IMR-90 (cell line): ENCODE data around the gene TRMT1L. TPM values are rescaled to one million over a fixed set of nuclear protein-coding genes. Genes with fewer than 3 reads are reported as not detected.

Experiments
- ATAC-seq: fragments of 200-7000 bp; cut with Tn5 transposase; 2 replicates; pipeline ENCODE4 v1.9.1; 2020; ENCODE audit warnings: low read depth, mild to moderate bottlenecking, moderate library complexity
- BruUV-seq: library from RNA; stranded (reverse); fragments of 400-500 nt; replicated peaks from 2 replicates; lab custom pipeline; 2021; lab: Mats Ljungman, UMichigan
- CTCF ChIA-PET: fragments of 300-600 bp; formaldehyde crosslinking; extraction: SDS; loops from one replicate; lab custom pipeline; 2021; ENCODE audit warnings: antibody characterized with exemption; lab: Yijun Ruan, JAX
- POLR2A ChIA-PET: fragments of 300-600 bp; sonication (Branson Sonifier 250); formaldehyde crosslinking; loops from one replicate; lab custom pipeline; 2022; ENCODE audit warnings: antibody characterized with exemption; ENCODE audit not compliant: unreplicated experiment; lab: Charles Lee
- DNase-seq: peaks from one replicate; pipeline ENCODE4 v3.0.0; 2013
- H2AFZ ChIP-seq: replicated peaks from 2 replicates; pipeline ENCODE3; 2013; ENCODE audit warnings: low read length, mild to moderate bottlenecking; ENCODE audit not compliant: poor library complexity
- H2AK5ac ChIP-seq: 2 replicates; pipeline ENCODE4 v1.6.1; 2013; ENCODE audit warnings: low read depth, low read length, inconsistent platforms
- H2AK9ac ChIP-seq: replicated peaks from 2 replicates; pipeline ENCODE3; 2013; ENCODE audit warnings: mild to moderate bottlenecking, low read depth, low read length, moderate library complexity; ENCODE audit not compliant: poor library complexity
- H2BK120ac ChIP-seq: 2 replicates; pipeline ENCODE4 v1.6.1; 2013; ENCODE audit warnings: low read depth, low read length, inconsistent platforms
- H2BK15ac ChIP-seq: 3 replicates; pipeline ENCODE4 v1.6.1; 2013; ENCODE audit warnings: low read depth, low read length, inconsistent platforms
- H2BK20ac ChIP-seq: 2 replicates; pipeline ENCODE4 v1.6.1; 2013; ENCODE audit warnings: low read depth, mild to moderate bottlenecking, inconsistent platforms, low read length, moderate library complexity
- H2BK5ac ChIP-seq: 2 replicates; pipeline ENCODE4 v1.6.1; 2013; ENCODE audit warnings: mild to moderate bottlenecking, low read depth, low read length, inconsistent platforms; ENCODE audit not compliant: poor library complexity, severe bottlenecking
- H3K14ac ChIP-seq: replicated peaks from 2 replicates; pipeline ENCODE4 v1.6.1; 2013; ENCODE audit warnings: low read depth, low read length, inconsistent platforms
- H3K18ac ChIP-seq: 2 replicates; pipeline ENCODE4 v1.6.1; 2013; ENCODE audit warnings: low read depth, low read length, control low read depth
- H3K23ac ChIP-seq: 2 replicates; pipeline ENCODE4 v1.6.1; 2013; ENCODE audit warnings: low read depth, low read length, inconsistent platforms
- H3K27ac ChIP-seq: 2 replicates; pipeline ENCODE4 v1.5.1; 2013; ENCODE audit warnings: mild to moderate bottlenecking, control low read depth, low read length; ENCODE audit not compliant: insufficient read depth
- H3K27me3 ChIP-seq: 2 replicates; pipeline ENCODE4 v1.6.1; 2013; ENCODE audit warnings: low read length; ENCODE audit not compliant: control insufficient read depth, insufficient read depth
- H3K36me3 ChIP-seq: 2 replicates; pipeline ENCODE4 v1.6.1; 2013; ENCODE audit warnings: low read length, mixed read lengths; ENCODE audit not compliant: control insufficient read depth, insufficient read depth
- H3K4ac ChIP-seq: 2 replicates; pipeline ENCODE4 v1.6.1; 2013; ENCODE audit warnings: low read depth, low read length, inconsistent platforms
- H3K4me1 ChIP-seq: 2 replicates; pipeline ENCODE4 v1.6.1; 2013; ENCODE audit warnings: low read length, mixed read lengths; ENCODE audit not compliant: control insufficient read depth, insufficient read depth
- H3K4me2 ChIP-seq: 2 replicates; pipeline ENCODE4 v1.6.1; 2013; ENCODE audit warnings: low read depth, mild to moderate bottlenecking, control low read depth, low read length, moderate library complexity
- H3K4me3 ChIP-seq: 2 replicates; pipeline ENCODE4 v1.5.1; 2013; ENCODE audit warnings: low read depth, mild to moderate bottlenecking, control low read depth, low read length, moderate library complexity; ENCODE audit not compliant: insufficient read depth
- H3K56ac ChIP-seq: 2 replicates; pipeline ENCODE4 v1.6.1; 2013; ENCODE audit warnings: low read length, inconsistent platforms; ENCODE audit not compliant: insufficient read depth; ENCODE audit errors: extremely low read depth
- H3K79me1 ChIP-seq, 2 experiments: 2 replicates each; pipeline ENCODE4 v1.6.1; 2013; ENCODE audit warnings: low read length in 2 of 2, inconsistent platforms in 1 of 2, low read depth in 1 of 2
- H3K9ac ChIP-seq: 2 replicates; pipeline ENCODE4 v1.6.1; 2013; ENCODE audit warnings: low read depth, low read length, control low read depth
- H3K9me1 ChIP-seq: 2 replicates; pipeline ENCODE4 v1.6.1; 2013; ENCODE audit warnings: low read length, inconsistent platforms; ENCODE audit not compliant: insufficient read depth
- H3K9me3 ChIP-seq: 2 replicates; pipeline ENCODE4 v1.6.1; 2013; ENCODE audit warnings: low read length; ENCODE audit not compliant: control insufficient read depth, insufficient read depth
- H4K20me1 ChIP-seq: 2 replicates; pipeline ENCODE4 v1.6.1; 2013; ENCODE audit warnings: low read length, inconsistent platforms; ENCODE audit not compliant: insufficient read depth
- H4K5ac ChIP-seq: 2 replicates; pipeline ENCODE4 v1.6.1; 2013; ENCODE audit warnings: mild to moderate bottlenecking, low read depth, low read length, control low read depth
- H4K8ac ChIP-seq, 2 experiments: 2 replicates each; pipeline ENCODE4 v1.6.1; 2013; ENCODE audit warnings: low read depth in 2 of 2, low read length in 2 of 2, control low read depth in 1 of 2, inconsistent platforms in 1 of 2
- H4K91ac ChIP-seq: 2 replicates; pipeline ENCODE4 v1.6.1; 2013; ENCODE audit warnings: low read depth, low read length, inconsistent platforms; ENCODE audit not compliant: insufficient read depth
- CEBPB ChIP-seq: IDR thresholded peaks from 2 replicates; pipeline ENCODE4 v1.6.1; 2012; ENCODE audit warnings: low read depth, low read length, improper control_type of control experiment
- FOS ChIP-seq: fragments of 150-350 bp; IDR thresholded peaks from 2 replicates; pipeline ENCODE4 v1.6.1; 2016; ENCODE audit warnings: low read depth, low read length
- NFE2L2 ChIP-seq: fragments of 150-350 bp; IDR thresholded peaks from 2 replicates; pipeline ENCODE4 v1.6.1; 2016; ENCODE audit warnings: low read depth, mild to moderate bottlenecking, low read length
- POLR2A ChIP-seq: IDR thresholded peaks from 2 replicates; pipeline ENCODE4 v1.6.1; 2012; ENCODE audit warnings: mild to moderate bottlenecking, low read depth, low read length
- RCOR1 ChIP-seq: IDR thresholded peaks from 2 replicates; pipeline ENCODE4 v1.6.1; 2012; ENCODE audit warnings: mild to moderate bottlenecking, low read length, improper control_type of control experiment; ENCODE audit not compliant: insufficient replicate concordance
- SMC3 ChIP-seq: fragments of 150-350 bp; IDR thresholded peaks from 2 replicates; pipeline ENCODE4 v1.6.1; 2016; ENCODE audit warnings: low read depth, mild to moderate bottlenecking, antibody characterized with exemption, low read length, moderate library complexity
- WGBS, 2 experiments: methylation state at CpG; one replicate each; pipeline versions ENCODE4 v1.1.5 to v1.1.7; 2013; ENCODE audit warnings: missing lambda C conversion rate in 2 of 2; ENCODE audit not compliant: insufficient read length in 1 of 2; ENCODE audit errors: extremely low coverage in 2 of 2; 5-methylcytosine and 5-hydroxymethylcytosine counted together
- dilution Hi-C: fragments of 300-500 bp; cut with HindIII; formaldehyde crosslinking; loops from one replicate; pipeline ENCODE4 v1.14.3; 2018; ENCODE audit warnings: low sequenced_read_pairs; ENCODE audit not compliant: unreplicated experiment
- in situ Hi-C: fragments of 300-500 bp; cut with MboI; formaldehyde crosslinking; loops from 3 replicates; pipeline ENCODE4 v1.14.3; 2019; ENCODE audit warnings: low sequenced_read_pairs, inconsistent platforms, mixed read lengths
- intact Hi-C: fragments of 100-400 bp; cut with micrococcal nuclease; formaldehyde crosslinking; loops from 2 replicates; pipeline ENCODE4 v1.10.0; 2022
- polyA plus RNA-seq, 3 experiments: library from polyadenylated mRNA; depleted of rRNA; stranded (reverse); fragments of >200 nt; gene quantifications; 2 replicates each; pipeline ENCODE4 v1.2.3, GENCODE V29; 2012; ENCODE audit warnings: low replicate concordance in 1 of 3
- total RNA-seq: library from RNA; depleted of rRNA; stranded (reverse); fragments of >200 nt; gene quantifications from 2 replicates; pipeline ENCODE4 v1.2.3, GENCODE V29; 2012
- TF ChIP-seq, protein P1 (sequence below): conservative IDR thresholded peaks from 2 replicates; pipeline ENCODE4 v1.5.1; 2012; ENCODE audit warnings: mild to moderate bottlenecking, low read depth, low read length, improper control_type of control experiment
- TF ChIP-seq, protein P2 (sequence below): fragments of 150-350 bp; IDR thresholded peaks from 2 replicates; pipeline ENCODE4 v1.6.1; 2017; ENCODE audit warnings: mild to moderate bottlenecking, antibody characterized with exemption, low read length, low read depth

TRMT1L gene
- total and polyA plus RNA-seq, 2 of the 4 experiments (the other 2 are of a cell fraction): 11.0 to 21.9 TPM

DNA sequence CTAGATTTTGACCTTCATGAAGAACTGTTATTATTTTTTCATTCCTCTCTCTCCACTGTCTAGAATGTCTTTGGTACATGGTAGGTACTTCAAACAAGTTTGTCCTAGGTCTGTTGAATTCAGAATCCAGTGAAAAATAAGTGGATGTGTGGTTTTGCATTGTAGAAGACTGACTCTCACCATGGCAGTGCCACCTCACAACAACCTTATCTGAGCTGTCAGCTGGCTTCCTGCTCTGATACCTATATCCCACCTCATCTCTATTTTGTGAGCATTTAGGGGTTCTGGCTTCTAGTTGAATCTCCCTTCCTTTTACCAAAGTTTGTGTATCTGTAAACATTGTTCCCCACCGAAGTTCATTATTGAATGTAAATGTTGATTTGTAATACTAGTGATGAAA, 9.4 kb upstream of the TRMT1L start:
- Histone ChIP-seq H2BK20ac (no peak overlapping the region), H3K4me3 (no peak overlapping the region), H3K14ac (no peak overlapping the region), H2BK15ac (no peak overlapping the region), H2AFZ (no peak overlapping the region), H2BK5ac (no peak overlapping the region), H3K79me1 (no peaks in the 10 kb centered on the region), H3K4ac (no peak overlapping the region), H3K56ac (no peak overlapping the region), H2AK9ac (no peak overlapping the region), H3K9me1 (no peaks in the 10 kb centered on the region), H3K4me2 (no peak overlapping the region), H4K91ac (no peak overlapping the region), H3K27me3 (no peaks in the 10 kb centered on the region), H2AK5ac (no peak overlapping the region), H3K23ac (no peak overlapping the region; the same call in 1 of the 2 replicates), H4K20me1 (no peaks in the 10 kb centered on the region), H3K9me3 (no peaks in the 10 kb centered on the region), H4K8ac (no peak overlapping the region), H3K27ac (no peak overlapping the region), H3K4me1 (no peaks in the 10 kb centered on the region; the same call in 1 of the 2 replicates), H2BK120ac (no peak overlapping the region), H3K36me3 (no peaks in the 10 kb centered on the region), H4K5ac (no peak overlapping the region), H3K9ac (no peak overlapping the region), H3K18ac (no peak overlapping the region)
- TF ChIP-seq SMC3: no peak
- TF ChIP-seq, protein P1, sequence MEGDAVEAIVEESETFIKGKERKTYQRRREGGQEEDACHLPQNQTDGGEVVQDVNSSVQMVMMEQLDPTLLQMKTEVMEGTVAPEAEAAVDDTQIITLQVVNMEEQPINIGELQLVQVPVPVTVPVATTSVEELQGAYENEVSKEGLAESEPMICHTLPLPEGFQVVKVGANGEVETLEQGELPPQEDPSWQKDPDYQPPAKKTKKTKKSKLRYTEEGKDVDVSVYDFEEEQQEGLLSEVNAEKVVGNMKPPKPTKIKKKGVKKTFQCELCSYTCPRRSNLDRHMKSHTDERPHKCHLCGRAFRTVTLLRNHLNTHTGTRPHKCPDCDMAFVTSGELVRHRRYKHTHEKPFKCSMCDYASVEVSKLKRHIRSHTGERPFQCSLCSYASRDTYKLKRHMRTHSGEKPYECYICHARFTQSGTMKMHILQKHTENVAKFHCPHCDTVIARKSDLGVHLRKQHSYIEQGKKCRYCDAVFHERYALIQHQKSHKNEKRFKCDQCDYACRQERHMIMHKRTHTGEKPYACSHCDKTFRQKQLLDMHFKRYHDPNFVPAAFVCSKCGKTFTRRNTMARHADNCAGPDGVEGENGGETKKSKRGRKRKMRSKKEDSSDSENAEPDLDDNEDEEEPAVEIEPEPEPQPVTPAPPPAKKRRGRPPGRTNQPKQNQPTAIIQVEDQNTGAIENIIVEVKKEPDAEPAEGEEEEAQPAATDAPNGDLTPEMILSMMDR: no peak
- TF ChIP-seq FOS: no peak
- no peak for TF ChIP-seq NFE2L2
- no peak for TF ChIP-seq RCOR1
- no peak for TF ChIP-seq POLR2A
- TF ChIP-seq, protein P2, sequence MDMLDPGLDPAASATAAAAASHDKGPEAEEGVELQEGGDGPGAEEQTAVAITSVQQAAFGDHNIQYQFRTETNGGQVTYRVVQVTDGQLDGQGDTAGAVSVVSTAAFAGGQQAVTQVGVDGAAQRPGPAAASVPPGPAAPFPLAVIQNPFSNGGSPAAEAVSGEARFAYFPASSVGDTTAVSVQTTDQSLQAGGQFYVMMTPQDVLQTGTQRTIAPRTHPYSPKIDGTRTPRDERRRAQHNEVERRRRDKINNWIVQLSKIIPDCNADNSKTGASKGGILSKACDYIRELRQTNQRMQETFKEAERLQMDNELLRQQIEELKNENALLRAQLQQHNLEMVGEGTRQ: no peak
- no peak for TF ChIP-seq CEBPB
- ATAC-seq (no peak), DNase-seq (no peak)
- in situ Hi-C loops (loop anchor here (10.0 to 25.0 kb wide), 2 partner anchors 179 to 361 kb away; no protein-coding TSS in a partner anchor), dilution Hi-C loops (no loop called here), intact Hi-C loops (no loop called here)
- POLR2A ChIA-PET: no interaction called here
- BruUV-seq: no TSS peak
- WGBS, 2 experiments: no CpG with 5 or more reads among the region's 1 CpG
- CTCF ChIA-PET: interaction anchor here (0.7 kb wide), 1 partner anchor 9 kb away, joined by 3 read pairs; the partner anchor contains the start of gene SWT1
